Activated CD8-positive, alpha-beta memory T cell treated with anti-CD3 and anti-CD28 coated beads, Interleukin-2, amount 50 U/mL, for 24 hours (primary cell): ENCODE measurements around the gene CHIT1.
"Not testable (repeated sequence)": the region's sequence is repeated elsewhere in the genome, so short reads cannot be mapped to it uniquely, and the experiment has no call there.

Source experiments
- DNase-seq: peaks from one replicate; pipeline ENCODE4 v3.0.0-alpha.2; 2020; ENCODE audit errors: extremely low read depth

The CHIT1 gene

DNA sequence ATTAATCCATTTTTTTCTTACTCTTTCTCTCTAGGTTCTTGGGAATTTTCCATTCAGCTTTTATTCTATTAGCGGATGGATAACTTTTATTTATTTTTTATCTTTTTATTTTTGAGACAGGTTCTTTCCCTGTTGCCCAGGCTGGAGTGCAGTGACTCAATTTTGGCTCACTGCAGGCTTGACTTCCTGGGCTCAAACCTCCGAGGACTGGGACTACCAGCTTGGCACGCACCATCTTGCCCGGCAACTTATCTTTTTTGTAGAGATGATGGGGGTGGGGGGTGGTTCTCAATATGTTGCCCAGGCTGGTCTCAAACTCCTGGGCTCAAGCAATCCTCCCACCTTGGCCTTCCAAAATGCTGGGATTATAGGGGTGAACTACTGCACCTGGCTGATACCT is 36.1 kb upstream of the CHIT1 start:
- no peak for DNase-seq

GRCh38 chr1:203264052-203264501 is 34.6 kb upstream of the CHIT1 start:
- no peak for DNase-seq

GRCh38 chr1:203263496-203263895 is 34.0 kb upstream of the CHIT1 start:
- no peak for DNase-seq

DNA sequence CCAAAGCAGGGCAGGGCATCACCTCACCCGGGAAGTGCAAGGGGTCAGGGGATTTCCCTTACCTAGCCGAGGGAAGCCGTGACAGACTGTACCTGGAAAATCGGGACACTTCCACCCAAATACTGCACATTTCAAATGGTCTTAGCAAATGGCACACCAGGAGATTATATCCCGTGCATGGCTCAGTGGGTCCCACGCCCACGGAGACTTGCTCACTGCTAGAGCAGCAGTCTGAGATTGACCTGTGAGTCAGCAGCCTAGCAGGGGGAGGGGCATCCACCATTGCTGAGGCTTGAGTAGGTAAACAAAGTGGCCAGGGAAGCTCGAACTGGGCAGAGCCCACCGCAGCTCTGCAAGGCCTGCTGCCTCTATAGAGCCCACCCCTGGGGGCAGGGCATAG is 27.2 kb upstream of the CHIT1 start:
- DNase-seq: not testable (repeated sequence)

DNA sequence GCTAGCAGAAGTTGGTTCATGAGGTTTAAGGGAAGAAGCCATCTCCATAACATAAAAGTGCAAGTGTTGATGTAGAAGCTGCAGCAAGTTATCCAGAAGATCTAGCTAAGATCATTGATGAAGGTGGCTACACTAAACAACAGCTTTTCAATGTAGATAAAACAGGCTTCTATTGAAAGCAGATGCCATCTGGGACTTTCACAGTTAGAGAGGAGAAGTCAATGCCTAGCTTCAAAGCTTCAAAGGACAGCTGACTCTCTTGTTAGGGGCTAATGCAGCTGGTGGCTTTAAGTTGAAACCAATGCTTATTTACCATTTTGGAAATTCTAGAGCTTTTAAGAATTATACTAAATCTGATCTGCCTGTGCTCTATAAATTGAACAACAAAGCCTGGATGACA is 25.3 kb upstream of the CHIT1 start:
- not testable (repeated sequence) for DNase-seq

- DNase-seq: no peak
Observed at GRCh38 chr1:203252678-203253077, 23.2 kb upstream of the CHIT1 start.

DNA sequence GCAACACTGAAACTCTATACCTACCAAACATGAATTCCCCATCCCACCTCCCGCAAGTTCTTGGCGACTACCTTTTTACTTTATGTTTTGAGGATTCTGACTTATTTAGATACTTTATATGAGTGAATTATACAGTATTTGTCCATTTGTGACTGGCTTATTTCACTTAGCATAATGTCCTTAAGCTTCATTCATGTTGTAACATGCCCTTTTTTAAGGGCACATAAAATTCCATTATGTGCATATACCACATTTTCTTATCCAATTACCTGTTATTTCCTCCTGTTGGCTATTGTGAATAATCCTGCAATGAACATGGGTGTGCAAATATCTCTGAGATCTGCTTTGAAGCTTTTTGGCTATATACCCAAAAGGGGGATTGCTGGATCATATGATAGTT is 22.0 kb upstream of the CHIT1 start:
- DNase-seq: no peak

GRCh38 chr1:203250911-203251310 is 21.4 kb upstream of the CHIT1 start:
- no peak for DNase-seq

DNA sequence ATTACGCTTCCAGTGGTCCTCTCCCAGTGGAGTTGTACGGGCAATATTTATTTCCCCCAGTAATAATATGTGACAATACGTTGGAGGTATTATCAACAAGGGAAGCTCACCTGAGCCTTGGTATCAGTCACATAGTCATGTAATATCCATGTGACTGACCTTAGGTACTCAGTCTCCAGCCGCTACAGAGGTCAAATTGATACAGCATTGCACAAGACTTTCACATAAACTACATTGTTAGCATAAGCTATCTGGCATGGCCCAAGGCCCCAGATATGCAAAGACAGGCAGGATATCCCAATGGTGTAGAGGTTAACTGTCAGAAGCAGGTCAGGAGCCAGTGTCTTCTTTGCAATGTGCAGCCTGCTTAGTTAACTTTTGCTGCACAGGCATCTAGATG is 15.3 kb upstream of the CHIT1 start:
- no peak for DNase-seq

GRCh38 chr1:203241708-203242107 is 12.2 kb upstream of the CHIT1 start:
- DNase-seq: not testable (repeated sequence)

DNA sequence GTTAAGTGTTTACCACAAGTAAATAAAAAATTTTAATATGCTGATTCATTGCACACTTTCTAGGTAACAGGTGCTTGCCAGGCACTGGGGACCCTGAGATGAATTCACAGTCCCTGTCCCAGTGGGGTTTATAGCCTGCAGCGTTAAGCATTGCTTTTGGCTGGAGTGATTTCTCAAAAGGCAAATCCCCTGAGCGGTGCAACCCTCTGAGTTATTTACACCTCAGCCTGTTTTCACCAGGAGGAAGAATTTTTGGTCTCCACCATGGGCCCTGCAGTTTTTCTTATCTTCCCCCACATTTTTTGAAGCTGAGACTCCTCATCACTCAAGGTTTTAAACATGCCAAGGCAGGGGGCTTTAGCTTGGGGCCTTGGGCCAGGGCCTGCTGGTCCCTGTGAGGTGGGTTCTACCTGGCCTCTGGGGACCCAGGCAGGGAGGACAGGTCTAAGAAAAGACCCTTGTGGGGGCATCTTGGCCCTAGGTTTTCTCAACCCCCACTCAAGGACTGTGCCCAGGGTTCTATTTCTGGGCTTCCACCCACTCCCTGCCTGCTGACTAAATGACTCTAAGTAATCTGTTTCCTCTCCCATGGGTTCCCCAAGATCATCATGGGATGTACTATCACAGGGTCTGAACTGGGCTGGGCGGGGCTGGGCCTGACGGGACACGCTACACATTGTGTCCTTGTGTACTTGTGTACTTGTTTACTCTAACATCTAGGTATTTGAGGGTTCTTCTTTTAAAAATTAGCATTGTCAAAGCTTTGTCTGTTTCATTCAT is 10.2 kb upstream of the CHIT1 start:
- DNase-seq: no peak

DNA sequence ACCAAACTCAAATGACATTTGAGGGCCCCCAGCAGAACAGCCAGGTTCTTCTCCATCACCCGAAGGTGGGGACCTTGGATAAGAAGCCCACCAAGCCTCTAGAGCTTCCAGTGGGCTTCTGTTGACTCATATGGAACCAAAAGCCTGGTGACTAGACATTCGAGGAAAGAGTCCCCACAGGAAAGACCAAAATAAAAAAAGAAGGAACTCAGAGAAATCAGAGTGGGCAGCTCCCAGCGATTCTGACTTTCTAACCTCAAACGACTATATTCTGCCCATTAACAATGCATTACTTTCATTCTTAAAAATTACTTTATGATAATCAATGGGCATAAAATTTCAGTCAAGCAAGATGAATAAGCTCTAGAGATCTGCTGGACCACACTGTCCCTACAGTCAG is 9.6 kb upstream of the CHIT1 start:
- DNase-seq: no peak

GRCh38 chr1:203238535-203238934 is 9.1 kb upstream of the CHIT1 start:
- DNase-seq: no peak

DNA sequence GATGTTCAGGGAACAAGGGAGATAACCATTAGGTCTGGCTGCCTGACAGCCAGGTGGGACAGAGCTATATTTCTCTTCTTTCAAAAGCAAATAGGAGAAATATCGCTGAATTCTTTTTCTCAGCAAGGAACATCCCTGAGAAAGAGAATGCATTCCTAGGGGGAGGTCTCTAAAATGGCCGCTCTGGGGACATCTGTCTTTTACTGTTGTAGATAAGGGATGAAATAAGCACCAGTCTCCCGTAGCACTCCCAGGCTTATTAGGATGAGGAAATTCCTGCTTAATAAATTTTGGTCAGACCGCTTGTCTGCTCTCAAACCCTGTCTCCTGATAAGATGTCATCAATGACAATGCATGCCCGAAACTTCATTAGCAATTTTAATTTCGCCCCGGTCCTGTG is 5.4 kb upstream of the CHIT1 start:
- DNase-seq: not testable (repeated sequence)

GRCh38 chr1:203228670-203229069 is 803 bp downstream of the CHIT1 start:
- DNase-seq: no peak

- DNase-seq: no peak
Observed at GRCh38 chr1:203227371-203228083, 1.9 kb downstream of the CHIT1 start.

DNA sequence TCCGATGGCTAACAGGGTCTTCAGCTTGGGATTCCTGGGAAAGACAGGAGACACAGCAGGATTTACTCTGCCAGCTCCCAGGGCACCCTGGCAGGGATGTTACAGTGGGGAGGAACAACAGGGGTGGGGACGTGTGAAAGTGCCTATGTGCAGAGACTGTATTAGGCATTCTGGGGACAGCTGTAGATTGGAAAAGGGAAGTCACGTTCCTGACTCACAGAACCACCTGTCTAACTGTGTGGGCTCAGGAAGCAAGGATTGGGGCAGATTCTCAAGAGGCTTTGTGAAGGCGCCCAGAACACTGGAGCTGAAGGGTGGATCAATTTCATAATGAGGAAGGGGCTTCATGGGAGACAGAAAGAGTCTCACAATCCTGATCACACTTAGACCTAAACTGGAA is 4.4 kb downstream of the CHIT1 start:
- DNase-seq: no peak

- no peak for DNase-seq
Observed at GRCh38 chr1:203223012-203223775, 6.3 kb downstream of the CHIT1 start.

- no peak for DNase-seq
Observed at GRCh38 chr1:203219934-203220333, 9.5 kb downstream of the CHIT1 start.

- no peak for DNase-seq
Observed at GRCh38 chr1:203219171-203219570, 10.3 kb downstream of the CHIT1 start.

- DNase-seq: no peak
Observed at GRCh38 chr1:203217668-203218067, 11.8 kb downstream of the CHIT1 start.

GRCh38 chr1:203217139-203217655 is 12.3 kb downstream of the CHIT1 start:
- DNase-seq: no peak
